Astrocyte of the hippocampus (primary cell): ENCODE results near the gene FOXK1.
"Not testable (repeated sequence)": the region's sequence is repeated elsewhere in the genome, so short reads cannot be mapped to it uniquely, and the experiment has no call there.

ENCODE experiments used
- DNase-seq: peaks from one replicate; pipeline ENCODE4 v3.0.0; 2011; ENCODE audit warnings: low read depth, low spot score

Gene FOXK1

GRCh38 chr7:4785371-4785770 lies 103.3 kb downstream of the FOXK1 start:
- no peak for DNase-seq

- no peak for DNase-seq
Observed at GRCh38 chr7:4786015-4786414, 103.9 kb downstream of the FOXK1 start.

GRCh38 chr7:4787541-4787940 lies 105.4 kb downstream of the FOXK1 start:
- DNase-seq, result no peak

GRCh38 chr7:4787947-4788626 lies 106.0 kb downstream of the FOXK1 start:
- DNase-seq, result no peak

- DNase-seq, result no peak
Observed at GRCh38 chr7:4788627-4789189, 106.6 kb downstream of the FOXK1 start.

- no peak for DNase-seq
Observed at GRCh38 chr7:4789194-4790077, 107.3 kb downstream of the FOXK1 start.

GRCh38 chr7:4790078-4790465 lies 108.0 kb downstream of the FOXK1 start:
- DNase-seq, result no peak

GRCh38 chr7:4790516-4790991 lies 108.5 kb downstream of the FOXK1 start:
- DNase-seq, result no peak

GRCh38 chr7:4791101-4791737 lies 109.1 kb downstream of the FOXK1 start:
- no peak for DNase-seq

- DNase-seq, result peak; percentile 80
Observed at GRCh38 chr7:4791738-4792536, 109.8 kb downstream of the FOXK1 start.

- peak; percentile 54 for DNase-seq
Observed at GRCh38 chr7:4792537-4793126, 110.5 kb downstream of the FOXK1 start.

GRCh38 chr7:4793385-4793993 lies 111.4 kb downstream of the FOXK1 start:
- not testable (repeated sequence) for DNase-seq

GRCh38 chr7:4794171-4794570 lies 112.1 kb downstream of the FOXK1 start:
- DNase-seq, result peak; percentile 55

- peak; percentile 95 for DNase-seq
Observed at GRCh38 chr7:4794591-4795350, 112.7 kb downstream of the FOXK1 start.

GRCh38 chr7:4796453-4796852 lies 114.4 kb downstream of the FOXK1 start:
- DNase-seq, result no peak

- DNase-seq, result peak; percentile 73
Observed at GRCh38 chr7:4797858-4798705, 116.0 kb downstream of the FOXK1 start.

GRCh38 chr7:4798706-4799235 lies 116.7 kb downstream of the FOXK1 start:
- no peak for DNase-seq

GRCh38 chr7:4799508-4800268 lies 117.6 kb downstream of the FOXK1 start:
- no peak for DNase-seq
